ENCODE results near the gene PMVK. TPM values are rescaled to one million over a fixed set of nuclear protein-coding genes. Genes with fewer than 3 reads are reported as not detected.

Gene PMVK
- total and polyA plus RNA-seq, 10 of the 15 experiments (the other 5 are each of a cell fraction or from before 2014, with no cell fraction given) = 6.0 to 121 (median 49.4) TPM

- POLR2A ChIA-PET = interaction anchor here (1.2 to 12.3 kb wide), 2 partner anchors 14 to 23 kb away, joined by 4 to 140 read pairs; partner anchors contain the start of genes CKS1B, PMVK and SHC1
- H3K4me2 ChIP-seq (ENCODE audit: control insufficient read depth, insufficient read depth) = no peak overlapping the region
- H3K27ac ChIP-seq (ENCODE audit: control insufficient read depth, insufficient read depth) = no peak overlapping the region
- intact Hi-C loops (cut with micrococcal nuclease; ENCODE audit: unreplicated experiment) (no loop called here), in situ Hi-C loops (cut with MboI) (no loop called here)
- SMC1A ChIA-PET (ENCODE audit: uncharacterized antibody, unreplicated experiment) = interaction anchor here (1.5 kb wide), 1 partner anchor 14 kb away, joined by 5 read pairs; no protein-coding TSS in a partner anchor
- WGBS (ENCODE audit: insufficient coverage, insufficient replicate concordance, low lambda C conversion rate, missing lambda C conversion rate) = 95% methylated on average over 16 of the region's 16 CpGs
- DNase-seq (ENCODE audit: low read depth, low spot score) (no peak), ATAC-seq (no peak), FAIRE-seq (no peak)
- H3K4me1 ChIP-seq (ENCODE audit: control insufficient read depth, insufficient read depth, low read length) = peaks cover 20% of the 10 kb centered on the region
- H2AFZ ChIP-seq (ENCODE audit: control insufficient read depth, low read depth, low read length) = no peak overlapping the region
- CTCF ChIA-PET = interaction anchor here (1.1 kb wide), 1 partner anchor 126 kb away, joined by 3 read pairs; no protein-coding TSS in a partner anchor
- no peaks in the 10 kb centered on the region for H4K20me1 ChIP-seq (ENCODE audit: control insufficient read depth, insufficient read depth)
- RAD21 ChIA-PET (ENCODE audit: unreplicated experiment) = no interaction called here
- peaks cover 34% of the 10 kb centered on the region for H3K79me2 ChIP-seq (ENCODE audit: control insufficient read depth, insufficient read depth, low read length)
- no TSS peak for BruUV-seq (replicated peaks)
- H3K9ac ChIP-seq (ENCODE audit: control insufficient read depth, insufficient read depth, low read length) = no peak overlapping the region
- H3K9me3 ChIP-seq (replicated peaks; ENCODE audit: control insufficient read depth, insufficient read depth, low read length) = no peaks in the 10 kb centered on the region
- H3K27me3 ChIP-seq (replicated peaks in 1 of 2; ENCODE audit: control insufficient read depth in 2 of 2, insufficient read depth in 2 of 2, low read length in 1 of 2) = no peaks in the 10 kb centered on the region
- no peak for TF ChIP-seq ZBED1 (IDR thresholded peaks at IDR 0.05; ENCODE audit: borderline replicate concordance)
- TF ChIP-seq SMARCA5 (IDR thresholded peaks at IDR 0.05) = no peak
- no peak for TF ChIP-seq BCLAF1 (IDR thresholded peaks at IDR 0.05)
- no peak for TF ChIP-seq SREBF1 (IDR thresholded peaks at IDR 0.05; ENCODE audit: low read length)
- TF ChIP-seq EGR1 (IDR thresholded peaks at IDR 0.05; ENCODE audit: borderline replicate concordance in 1 of 2, low read depth in 2 of 2, low read length in 2 of 2) = no peak
- TF ChIP-seq CHD1 (IDR thresholded peaks at IDR 0.05; ENCODE audit: low read depth, low read length) = no peak
- TF ChIP-seq SIN3A (IDR thresholded peaks at IDR 0.05; ENCODE audit: low read depth, low read length) = no peak
- no peak for TF ChIP-seq SKIL (IDR thresholded peaks at IDR 0.05; ENCODE audit: low read depth, poor library complexity, severe bottlenecking)
- no peak for TF ChIP-seq CREM (IDR thresholded peaks at IDR 0.05; ENCODE audit: low read depth)
- no peak for TF ChIP-seq JUNB (IDR thresholded peaks at IDR 0.05)
- TF ChIP-seq LARP7 (IDR thresholded peaks at IDR 0.05) = no peak
- TF ChIP-seq CHD4 (IDR thresholded peaks at IDR 0.05) = no peak
- no peak for TF ChIP-seq EP300 (IDR thresholded peaks at IDR 0.05; ENCODE audit: borderline replicate concordance in 1 of 2, control insufficient read depth in 1 of 2, low read depth in 2 of 2, low read length in 2 of 2)
- TF ChIP-seq TCF3 (IDR thresholded peaks at IDR 0.05; ENCODE audit: borderline replicate concordance, insufficient read depth, low read depth, low read length) = no peak
- no peak for TF ChIP-seq CEBPZ (IDR thresholded peaks at IDR 0.05; ENCODE audit: low read depth, low read length)
- no peak for TF ChIP-seq BRCA1 (IDR thresholded peaks at IDR 0.05; ENCODE audit: low read depth, low read length)
- H3K36me3 ChIP-seq (ENCODE audit: control insufficient read depth in 2 of 2, insufficient read depth in 2 of 2, low read length in 1 of 2) = peaks cover 5 to 6% of the 10 kb centered on the region in 2 experiments; a peak in 3 of 4 replicates
- H3K4me3 ChIP-seq = no peak overlapping the region
Observed at GRCh38 chr1:154958681-154959425, 22.3 kb upstream of the PMVK start.
